AG10803 (cell line): ENCODE measurements around the gene CEP72.

Experiments used
- DNase-seq: peaks from one replicate; pipeline ENCODE4 v3.0.0; 2010; ENCODE audit warnings: low read depth
- H3K4me3 ChIP-seq: 2 replicates; pipeline ENCODE4 v1.5.1; 2011; ENCODE audit warnings: mild to moderate bottlenecking, low read length, control low read depth
- TF ChIP-seq, protein P1 (sequence below): conservative IDR thresholded peaks from 2 replicates; pipeline ENCODE4 v1.5.1; 2011; ENCODE audit warnings: mild to moderate bottlenecking, low read length, control low read depth, inconsistent platforms

The CEP72 gene

DNA sequence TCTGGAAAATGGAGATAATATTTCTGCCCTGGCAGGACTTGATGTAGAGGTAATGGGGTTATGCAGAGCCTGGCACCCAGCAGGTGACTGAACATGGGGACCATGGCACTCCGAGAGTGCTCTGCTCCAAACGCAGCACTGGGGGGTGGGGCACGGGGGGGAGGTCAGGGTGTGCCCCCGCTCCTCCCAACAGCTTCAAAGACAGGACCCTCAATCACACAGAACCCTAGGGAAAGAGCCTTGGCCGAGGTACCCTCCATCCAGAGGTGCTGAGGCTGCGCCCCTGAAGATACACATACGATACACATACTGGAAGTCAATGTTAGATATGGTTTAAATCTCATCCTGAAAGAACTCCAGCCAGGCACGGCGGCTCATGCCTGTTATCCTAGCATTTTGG is 26.6 kb upstream of the CEP72 start:
- TF ChIP-seq, protein P1, sequence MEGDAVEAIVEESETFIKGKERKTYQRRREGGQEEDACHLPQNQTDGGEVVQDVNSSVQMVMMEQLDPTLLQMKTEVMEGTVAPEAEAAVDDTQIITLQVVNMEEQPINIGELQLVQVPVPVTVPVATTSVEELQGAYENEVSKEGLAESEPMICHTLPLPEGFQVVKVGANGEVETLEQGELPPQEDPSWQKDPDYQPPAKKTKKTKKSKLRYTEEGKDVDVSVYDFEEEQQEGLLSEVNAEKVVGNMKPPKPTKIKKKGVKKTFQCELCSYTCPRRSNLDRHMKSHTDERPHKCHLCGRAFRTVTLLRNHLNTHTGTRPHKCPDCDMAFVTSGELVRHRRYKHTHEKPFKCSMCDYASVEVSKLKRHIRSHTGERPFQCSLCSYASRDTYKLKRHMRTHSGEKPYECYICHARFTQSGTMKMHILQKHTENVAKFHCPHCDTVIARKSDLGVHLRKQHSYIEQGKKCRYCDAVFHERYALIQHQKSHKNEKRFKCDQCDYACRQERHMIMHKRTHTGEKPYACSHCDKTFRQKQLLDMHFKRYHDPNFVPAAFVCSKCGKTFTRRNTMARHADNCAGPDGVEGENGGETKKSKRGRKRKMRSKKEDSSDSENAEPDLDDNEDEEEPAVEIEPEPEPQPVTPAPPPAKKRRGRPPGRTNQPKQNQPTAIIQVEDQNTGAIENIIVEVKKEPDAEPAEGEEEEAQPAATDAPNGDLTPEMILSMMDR, result no peak
- no peak overlapping the region for H3K4me3 ChIP-seq
- DNase-seq, result no peak

DNA sequence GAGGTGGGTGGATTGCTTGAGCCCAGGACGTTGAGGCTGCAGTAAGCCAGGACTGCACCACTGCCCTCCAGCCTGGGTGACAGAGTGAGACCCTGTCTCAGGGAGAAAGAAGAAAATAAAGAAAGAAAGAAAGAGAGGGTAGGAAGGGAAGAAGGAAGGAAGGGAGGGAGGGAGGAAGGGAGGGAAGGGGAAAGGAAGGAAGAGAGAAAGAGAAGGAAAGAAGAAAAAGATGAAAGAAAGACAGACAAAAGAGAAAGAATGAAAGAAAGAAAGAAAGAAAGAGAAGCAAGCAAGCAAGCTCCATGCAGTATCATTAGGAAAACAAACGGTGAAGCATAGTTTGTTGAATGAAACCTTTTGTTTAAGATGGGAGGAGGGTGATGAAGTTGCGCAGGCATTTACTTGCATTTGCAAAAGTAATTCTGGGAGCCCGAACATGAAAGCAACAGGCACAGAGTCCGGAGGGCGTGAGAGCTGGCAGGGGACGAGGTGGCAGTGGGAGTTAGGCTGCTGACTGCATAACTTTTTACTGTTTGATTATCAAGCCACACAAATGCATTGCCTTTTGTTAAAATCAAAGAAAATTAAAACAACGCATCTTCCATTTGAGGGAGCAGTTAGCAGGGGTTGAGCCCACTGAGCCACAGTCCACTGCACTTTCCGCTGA is 26.0 kb upstream of the CEP72 start:
- DNase-seq, result no peak
- no peak overlapping the region for H3K4me3 ChIP-seq
- TF ChIP-seq, protein P1, result no peak

DNA sequence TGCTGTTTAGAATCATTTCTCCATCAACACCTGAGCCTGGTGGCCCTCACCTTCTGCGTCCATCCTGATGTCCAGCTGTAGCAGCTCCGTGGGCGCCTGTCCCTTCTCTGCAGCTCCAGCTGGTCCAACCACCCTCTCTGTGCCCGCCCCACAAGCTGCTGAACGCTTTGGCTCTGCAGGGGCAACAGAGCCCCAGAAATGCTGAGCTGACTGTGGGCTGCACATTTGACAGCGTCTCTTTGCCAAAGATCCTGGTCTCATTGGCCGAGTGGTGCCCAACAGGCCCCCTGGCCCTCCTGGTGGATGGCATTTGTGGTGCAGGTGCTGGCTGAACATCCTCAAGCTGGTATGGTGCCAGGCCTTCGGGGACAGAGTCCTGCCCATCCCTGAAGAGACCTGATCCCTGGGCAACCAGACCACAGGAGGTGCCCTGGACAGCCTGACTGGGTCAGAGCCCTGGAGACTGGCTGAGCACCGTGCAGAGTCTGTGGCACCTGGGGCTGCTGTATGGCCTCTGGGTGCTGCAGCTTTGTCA is 25.3 kb upstream of the CEP72 start:
- H3K4me3 ChIP-seq, result no peak overlapping the region
- no peak for DNase-seq
- TF ChIP-seq, protein P1, result no peak

DNA sequence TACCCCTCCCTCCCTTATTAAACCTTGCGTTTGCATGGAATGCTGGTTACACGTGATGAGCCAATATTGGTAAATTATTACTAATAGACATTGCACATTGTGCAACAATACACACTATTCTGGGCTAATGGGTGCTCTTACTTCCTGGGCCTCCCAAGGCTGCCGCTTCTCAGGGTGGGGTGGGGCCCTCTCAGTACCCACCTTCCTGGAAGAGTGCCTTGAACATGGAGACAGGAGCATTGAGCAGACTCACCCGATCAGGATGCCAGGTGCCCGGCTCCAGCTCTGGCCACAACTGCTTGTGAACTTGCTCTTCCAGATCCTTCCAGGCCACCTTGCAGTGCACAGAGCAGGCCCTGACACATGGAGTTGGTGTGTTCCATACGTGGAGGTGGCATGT is 24.7 kb upstream of the CEP72 start:
- no peak for DNase-seq
- H3K4me3 ChIP-seq, result no peak overlapping the region
- TF ChIP-seq, protein P1, result no peak

DNA sequence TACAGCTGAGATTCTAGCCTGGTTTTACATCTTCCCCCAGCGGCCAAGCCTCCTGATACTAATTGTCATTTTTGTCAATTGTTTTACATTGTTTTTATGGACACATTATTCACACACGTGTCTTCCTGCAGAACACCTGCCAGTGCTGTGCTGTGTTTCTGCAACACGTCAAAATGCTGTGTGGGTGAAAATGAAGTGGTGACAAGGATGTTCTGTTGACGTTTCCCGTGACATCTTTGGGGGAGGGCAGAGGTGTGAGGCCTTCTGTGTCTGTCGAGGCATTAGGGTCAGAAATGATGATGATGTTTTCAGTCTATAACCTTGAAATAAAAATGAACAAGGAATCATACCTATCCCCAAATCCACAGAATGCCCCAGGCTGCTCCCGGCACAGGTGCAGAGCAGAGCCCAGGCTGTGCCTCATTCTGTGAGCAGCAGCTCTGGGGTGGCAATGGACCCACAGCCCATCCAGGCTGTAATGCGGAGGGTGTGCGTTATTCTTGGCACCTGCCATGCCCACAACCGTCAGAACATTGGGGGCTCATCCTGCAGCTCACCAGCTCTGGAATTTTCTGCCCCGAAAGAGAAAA is 23.6 kb upstream of the CEP72 start:
- no peak for DNase-seq
- H3K4me3 ChIP-seq, result no peak overlapping the region
- TF ChIP-seq, protein P1, result no peak

DNA sequence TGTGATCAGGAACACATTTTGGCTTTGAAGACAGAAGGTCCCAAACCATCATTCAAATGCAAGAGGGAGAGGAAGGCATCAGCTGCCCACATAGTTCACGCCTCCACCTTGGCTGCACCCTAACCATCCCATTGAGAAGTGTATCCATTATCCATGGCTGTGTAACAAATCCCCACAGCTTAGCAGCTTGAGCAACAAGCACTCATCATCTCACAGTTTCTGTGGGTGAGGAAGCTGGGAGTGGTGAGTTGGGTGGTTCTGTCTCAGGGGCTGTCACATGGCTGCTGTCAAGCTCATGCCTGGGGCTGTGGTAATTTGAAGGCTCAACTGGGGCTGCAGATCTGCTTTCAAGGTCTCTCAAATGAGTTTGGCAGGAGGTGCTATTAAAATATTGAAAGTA is 23.0 kb upstream of the CEP72 start:
- TF ChIP-seq, protein P1, result no peak
- H3K4me3 ChIP-seq, result no peak overlapping the region
- DNase-seq, result no peak

DNA sequence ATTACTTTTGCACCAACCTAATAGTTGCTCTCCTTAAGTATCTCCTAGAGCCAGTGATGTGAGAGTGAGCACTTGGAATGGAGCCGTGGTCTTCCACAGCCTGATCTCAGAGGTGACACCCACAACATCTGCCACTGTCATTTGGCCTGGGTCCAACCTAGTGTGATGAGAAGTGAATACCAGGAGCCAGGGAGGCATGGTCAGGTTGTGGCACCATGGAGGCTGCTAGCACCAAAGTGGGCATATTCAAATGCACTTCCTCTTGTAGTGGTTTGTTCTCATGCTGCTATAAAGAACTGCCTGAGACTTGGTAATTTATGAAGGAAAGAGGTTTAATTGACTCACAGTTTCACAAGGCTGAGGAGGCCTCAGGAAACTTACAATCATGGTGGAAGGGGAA is 22.6 kb upstream of the CEP72 start:
- no peak for DNase-seq
- no peak overlapping the region for H3K4me3 ChIP-seq
- TF ChIP-seq, protein P1, result no peak
